Stomach smooth muscle (tissue), 2 donors: ENCODE data around the gene DHDDS.

ENCODE experiments used
- H3K27ac ChIP-seq: one replicate; pipeline ENCODE4 v1.7.0; 2013; ENCODE audit warnings: mild to moderate bottlenecking, low read length, inconsistent platforms
- H3K27me3 ChIP-seq, 2 donors: one replicate each; pipeline ENCODE4 v1.7.0; 2013; ENCODE audit warnings: low read length in 2 of 2; ENCODE audit not compliant: insufficient read depth in 2 of 2, control insufficient read depth in 1 of 2
- H3K36me3 ChIP-seq, 2 donors: one replicate each; pipeline ENCODE4 v1.7.0; 2013; ENCODE audit warnings: low read length in 2 of 2; ENCODE audit not compliant: control insufficient read depth in 2 of 2, insufficient read depth in 2 of 2
- H3K4me1 ChIP-seq: one replicate; pipeline ENCODE4 v1.7.0; 2013; ENCODE audit warnings: low read length; ENCODE audit not compliant: control insufficient read depth, insufficient read depth
- H3K4me3 ChIP-seq, 2 donors: one replicate each; pipeline ENCODE4 v1.7.0; 2013; ENCODE audit warnings: low read length in 2 of 2
- H3K9ac ChIP-seq, 2 donors: one replicate each; pipeline ENCODE4 v1.7.0; 2013; ENCODE audit warnings: low read length in 2 of 2, mild to moderate bottlenecking in 1 of 2
- H3K9me3 ChIP-seq, 2 donors: one replicate each; pipeline ENCODE4 v1.7.0; 2013; ENCODE audit warnings: low read length in 2 of 2; ENCODE audit not compliant: control insufficient read depth in 2 of 2
- donor health status: healthy.
- donor health status: Pancreatic carcinoma.

DHDDS gene

DNA sequence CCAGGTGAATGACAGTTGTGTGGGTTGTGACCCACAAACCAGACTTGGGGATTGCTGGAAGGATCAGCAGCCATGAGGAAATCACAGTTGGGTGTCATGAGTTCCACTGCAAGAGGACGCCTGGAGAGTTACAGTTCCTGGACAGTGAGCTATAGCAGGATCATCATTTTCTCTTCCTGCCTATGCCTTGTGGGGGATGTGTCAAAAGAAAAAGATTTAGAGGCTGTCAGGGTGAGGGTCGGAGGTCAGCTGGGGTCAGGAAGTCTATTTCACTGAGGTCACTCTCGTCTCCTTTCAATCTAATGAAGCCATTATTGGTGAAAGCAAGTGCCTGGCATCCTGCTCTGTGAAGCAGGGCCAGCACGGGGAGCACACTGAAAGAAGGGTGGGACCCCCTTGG is 28.5 kb upstream of the DHDDS start:
- H3K27ac ChIP-seq = no peak overlapping the region
- no peak overlapping the region for H3K9ac ChIP-seq
- peaks cover 2 to 10% of the 10 kb centered on the region in 2 donors for H3K27me3 ChIP-seq

DNA sequence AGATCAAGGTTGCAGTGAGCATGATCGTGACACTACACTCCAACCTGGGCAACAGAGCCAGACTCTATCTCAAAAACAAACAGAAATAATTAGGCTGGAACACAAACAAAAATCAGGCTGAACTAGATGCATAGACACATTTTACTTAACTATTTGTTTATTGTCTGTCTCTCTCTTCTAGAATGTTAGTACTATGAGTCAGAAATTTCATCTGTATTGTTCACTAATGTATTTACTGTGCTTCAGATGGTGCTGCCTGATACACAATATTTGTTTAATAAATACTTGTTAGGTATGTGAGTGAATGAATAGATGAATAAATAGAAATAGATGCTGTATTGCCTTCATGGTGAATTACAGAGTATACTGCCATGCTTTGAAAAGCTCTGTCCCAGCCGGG is 27.5 kb upstream of the DHDDS start:
- Histone ChIP-seq H3K36me3 (no peaks in the 10 kb centered on the region), H3K27me3 (peaks cover 7 to 16% of the 10 kb centered on the region in 2 donors), H3K9me3 (no peaks in the 10 kb centered on the region), H3K4me1 (no peaks in the 10 kb centered on the region), H3K27ac (no peak overlapping the region), H3K9ac (no peak overlapping the region), H3K4me3 (no peak overlapping the region)

More for the DNA sequence above, 28.5 kb upstream of the DHDDS start:
- no peaks in the 10 kb centered on the region for H3K36me3 ChIP-seq
- no peaks in the 10 kb centered on the region for H3K9me3 ChIP-seq
- no peak overlapping the region for H3K4me3 ChIP-seq
- H3K4me1 ChIP-seq = no peaks in the 10 kb centered on the region

DNA sequence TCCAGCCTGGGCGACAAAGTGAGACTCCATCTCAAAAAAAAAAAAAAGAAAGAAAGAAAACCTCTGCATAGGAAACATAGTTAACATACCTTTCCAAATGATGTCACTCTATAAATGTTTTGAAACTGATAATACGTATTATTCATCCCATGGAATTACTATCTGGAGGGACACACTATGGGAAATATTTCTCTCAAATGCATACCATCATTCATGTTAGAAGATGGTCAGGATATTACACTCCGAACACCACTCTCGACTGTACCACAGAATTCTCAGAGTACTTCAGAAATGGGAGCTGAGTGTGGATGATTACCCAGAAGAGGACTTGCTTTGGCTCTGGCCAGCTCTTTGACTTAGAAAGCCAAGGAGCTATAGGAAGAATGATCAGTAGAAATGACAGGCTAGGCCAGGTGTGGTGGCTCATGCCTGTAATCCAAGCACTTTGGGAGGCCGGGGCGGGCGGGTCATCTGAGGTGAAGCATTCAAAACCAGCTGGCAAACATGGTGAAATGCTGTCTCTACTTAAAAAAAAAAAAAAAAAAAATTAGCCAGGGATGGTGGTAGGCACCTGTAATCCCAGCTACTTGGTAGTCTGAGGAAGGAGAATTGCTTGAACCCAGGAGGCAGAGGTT is 26.7 kb upstream of the DHDDS start:
- H3K9ac ChIP-seq = no peak overlapping the region
- no peaks in the 10 kb centered on the region for H3K9me3 ChIP-seq
- no peaks in the 10 kb centered on the region for H3K4me1 ChIP-seq
- no peak overlapping the region for H3K27ac ChIP-seq
- H3K36me3 ChIP-seq = no peaks in the 10 kb centered on the region
- H3K27me3 ChIP-seq = peaks cover 14 to 18% of the 10 kb centered on the region in 2 donors
- H3K4me3 ChIP-seq = no peak overlapping the region

DNA sequence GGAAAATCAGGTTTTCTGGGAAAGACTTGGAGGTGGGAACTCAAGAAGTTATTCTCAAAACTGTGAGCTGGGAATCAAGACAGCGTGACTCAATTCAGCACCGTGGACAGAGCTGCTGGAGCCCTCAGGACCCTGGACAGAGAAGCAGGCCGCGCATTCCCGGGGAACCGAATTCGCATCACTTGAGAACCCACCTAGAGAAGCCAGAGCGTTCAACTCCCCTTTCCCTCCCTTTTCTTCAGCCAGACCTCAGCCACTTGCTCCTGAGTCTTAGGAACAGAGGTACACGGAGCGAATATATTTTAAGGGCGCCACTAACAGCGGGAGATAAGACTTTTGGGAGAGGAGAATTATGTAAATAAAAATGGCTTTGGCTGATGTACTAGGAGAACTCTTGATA is 23.5 kb upstream of the DHDDS start:
- H3K27ac ChIP-seq = no peak overlapping the region
- no peaks in the 10 kb centered on the region for H3K36me3 ChIP-seq
- no peaks in the 10 kb centered on the region for H3K4me1 ChIP-seq
- peaks cover 39 to 41% of the 10 kb centered on the region in 2 donors for H3K27me3 ChIP-seq
- no peak overlapping the region for H3K9ac ChIP-seq
- no peak overlapping the region for H3K4me3 ChIP-seq
- no peaks in the 10 kb centered on the region for H3K9me3 ChIP-seq

DNA sequence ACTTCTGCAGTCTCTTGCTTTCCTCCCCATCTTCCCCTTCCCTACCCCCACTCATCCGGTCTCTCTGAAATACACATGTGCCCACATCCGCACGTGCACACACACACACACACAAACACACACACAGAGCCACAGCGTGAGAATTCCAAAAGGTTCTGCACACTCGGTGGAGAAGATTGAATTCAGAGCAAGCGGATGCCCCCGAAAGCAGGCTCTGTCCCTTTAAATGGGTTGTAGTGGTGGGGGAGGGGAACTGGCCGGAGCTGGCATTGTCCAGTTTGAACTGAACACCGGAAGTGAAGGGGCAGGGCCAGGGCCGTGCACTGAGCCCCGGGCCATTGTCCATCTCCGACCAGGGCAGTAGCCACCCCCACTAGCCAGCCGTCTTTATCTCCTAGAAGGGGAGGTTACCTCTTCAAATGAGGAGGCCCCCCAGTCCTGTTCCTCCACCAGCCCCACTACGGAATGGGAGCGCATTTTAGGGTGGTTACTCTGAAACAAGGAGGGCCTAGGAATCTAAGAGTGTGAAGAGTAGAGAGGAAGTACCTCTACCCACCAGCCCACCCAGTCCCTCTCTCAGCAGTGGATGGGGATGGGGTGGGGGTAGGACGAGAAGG is 22.8 kb upstream of the DHDDS start:
- Histone ChIP-seq H3K4me3 (no peak overlapping the region), H3K4me1 (no peaks in the 10 kb centered on the region), H3K27me3 (peaks cover 39 to 42% of the 10 kb centered on the region in 2 donors), H3K9me3 (no peaks in the 10 kb centered on the region), H3K9ac (no peak overlapping the region), H3K36me3 (no peaks in the 10 kb centered on the region), H3K27ac (no peak overlapping the region)

DNA sequence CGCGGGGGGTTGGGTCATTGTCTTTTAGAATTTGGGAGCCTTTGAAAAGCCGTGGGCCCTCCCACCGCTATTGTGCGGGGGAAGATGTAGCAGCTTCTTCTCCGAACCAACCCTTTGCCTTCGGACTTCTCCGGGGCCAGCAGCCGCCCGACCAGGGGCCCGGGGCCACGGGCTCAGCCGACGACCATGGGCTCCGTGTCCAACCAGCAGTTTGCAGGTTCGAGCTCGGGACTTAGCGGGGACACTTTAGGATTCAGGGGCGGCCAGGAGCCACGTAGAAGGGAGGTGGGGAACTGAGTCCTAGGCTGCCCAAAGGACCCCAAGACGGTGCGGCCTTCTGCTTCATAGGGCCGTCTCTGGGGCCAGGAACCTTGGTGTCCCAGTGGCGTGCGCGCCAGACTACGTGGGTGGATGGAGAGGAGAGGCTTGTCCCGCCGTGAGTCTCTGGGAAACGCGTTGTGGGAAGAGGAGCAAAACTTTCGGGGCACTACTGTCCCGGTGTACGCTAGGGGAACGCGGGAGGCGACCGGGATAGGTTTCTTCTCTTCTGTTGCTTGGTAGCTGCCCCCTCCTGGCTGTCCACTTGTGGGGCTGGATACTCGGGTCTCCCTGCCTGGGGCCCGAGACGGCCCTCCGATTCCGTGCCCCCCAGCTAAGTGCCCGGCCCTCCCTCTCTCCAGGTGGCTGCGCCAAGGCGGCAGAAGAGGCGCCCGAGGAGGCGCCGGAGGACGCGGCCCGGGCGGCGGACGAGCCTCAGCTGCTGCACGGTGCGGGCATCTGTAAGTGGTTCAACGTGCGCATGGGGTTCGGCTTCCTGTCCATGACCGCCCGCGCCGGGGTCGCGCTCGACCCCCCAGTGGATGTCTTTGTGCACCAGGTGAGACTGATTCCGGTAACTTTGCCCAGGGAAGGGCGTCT is 21.2 kb upstream of the DHDDS start, which contains the start of gene LIN28A:
TSS of gene LIN28A (plus strand) at position 112 of the 918 bp plus-strand sequence. CDS start at position 187, 75 bp downstream.
- no peaks in the 10 kb centered on the region for H3K4me1 ChIP-seq
- no peaks in the 10 kb centered on the region for H3K36me3 ChIP-seq
- H3K27me3 ChIP-seq = peaks cover 47 to 51% of the 10 kb centered on the region in 2 donors
- no peak within 1 kb of the TSS for H3K9ac ChIP-seq
- no peak within 1 kb of the TSS for H3K27ac ChIP-seq
- no peak within 1 kb of the TSS for H3K4me3 ChIP-seq
- H3K9me3 ChIP-seq = no peaks in the 10 kb centered on the region

DNA sequence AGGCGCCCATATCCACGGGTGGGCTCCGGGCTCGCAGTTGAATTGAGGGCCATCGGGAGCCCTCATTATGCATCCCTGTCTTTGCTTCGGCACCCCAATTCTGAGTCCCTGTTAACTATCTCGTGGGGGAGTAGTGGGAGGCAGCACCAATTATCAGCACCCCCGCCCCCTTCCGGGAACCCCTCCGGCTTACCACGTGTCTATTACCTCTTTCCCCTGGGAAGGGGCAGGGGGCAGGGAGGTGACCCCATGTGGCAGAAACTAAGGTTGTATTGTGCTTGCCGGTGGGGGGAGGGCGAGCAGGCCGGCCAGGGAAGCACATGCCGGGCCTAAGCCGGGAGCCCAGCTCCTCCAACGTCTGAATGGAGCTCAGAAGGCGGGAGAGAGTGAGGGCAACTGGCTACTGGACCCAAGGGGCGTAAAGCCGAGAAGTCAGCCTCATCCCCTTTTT is 20.5 kb upstream of the DHDDS start:
- H3K4me1 ChIP-seq = no peaks in the 10 kb centered on the region
- no peaks in the 10 kb centered on the region for H3K9me3 ChIP-seq
- no peak overlapping the region for H3K27ac ChIP-seq
- H3K9ac ChIP-seq = no peak overlapping the region
- H3K4me3 ChIP-seq = no peak overlapping the region
- H3K27me3 ChIP-seq = peaks cover 47 to 51% of the 10 kb centered on the region in 2 donors
- H3K36me3 ChIP-seq = no peaks in the 10 kb centered on the region

DNA sequence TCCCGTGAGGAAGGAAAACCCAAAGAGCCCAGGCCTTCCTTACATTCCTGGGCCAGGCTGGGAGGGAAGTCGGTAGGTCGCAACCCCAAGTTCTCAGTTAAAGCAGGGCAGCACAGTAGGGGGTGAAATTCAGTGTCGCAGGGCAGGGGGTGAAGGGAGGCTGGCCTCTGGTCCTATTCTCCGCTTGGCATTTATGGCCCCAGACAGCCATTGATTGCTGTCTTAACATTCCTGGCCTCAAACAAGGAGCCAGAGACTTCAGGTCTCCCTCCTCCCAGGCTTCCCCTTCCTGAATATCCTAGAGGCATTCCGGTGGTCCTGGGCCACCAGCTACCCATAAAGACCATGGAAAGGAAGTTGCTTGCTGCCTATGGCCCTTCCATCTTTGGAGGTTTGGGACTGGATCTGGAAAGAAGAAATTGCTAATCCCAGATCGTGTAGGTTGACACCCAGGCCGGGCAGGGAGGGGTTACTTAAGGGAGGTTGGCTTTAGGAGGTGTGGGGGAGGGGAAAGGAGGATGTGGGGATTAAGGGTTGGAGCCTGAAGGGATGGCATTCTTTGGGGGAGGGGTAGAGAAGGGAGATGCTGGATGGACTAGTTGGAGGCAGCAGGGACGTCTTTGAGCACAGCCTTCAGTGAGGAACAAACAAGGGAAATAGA is 19.8 kb upstream of the DHDDS start:
- H3K9me3 ChIP-seq = no peaks in the 10 kb centered on the region

DNA sequence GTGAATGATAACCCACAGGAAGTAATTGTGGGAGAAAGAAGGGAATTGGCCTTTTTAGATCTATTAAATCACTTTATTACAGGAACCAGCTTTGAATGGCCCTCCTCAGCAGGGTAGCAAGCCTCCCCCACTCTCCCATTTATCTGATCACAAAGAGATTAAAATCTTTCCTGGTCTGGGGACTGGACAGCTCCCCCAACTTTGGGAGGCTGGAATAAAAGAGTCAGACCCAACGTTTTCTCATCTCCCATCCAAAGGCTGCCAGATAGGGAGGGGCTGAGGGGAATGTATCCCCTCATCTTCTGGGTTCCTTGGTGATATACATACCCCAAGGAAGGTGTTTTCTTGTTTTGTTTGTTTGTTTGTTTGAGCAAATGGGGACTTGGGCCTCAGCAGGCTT is 19.1 kb upstream of the DHDDS start:
- H3K4me3 ChIP-seq = no peak overlapping the region
- no peaks in the 10 kb centered on the region for H3K4me1 ChIP-seq
- H3K27ac ChIP-seq = no peak overlapping the region
- H3K27me3 ChIP-seq = peaks cover 49 to 51% of the 10 kb centered on the region in 2 donors
- H3K9ac ChIP-seq = no peak overlapping the region
- no peaks in the 10 kb centered on the region for H3K36me3 ChIP-seq
- H3K9me3 ChIP-seq = no peaks in the 10 kb centered on the region

More for the DNA sequence above, 19.8 kb upstream of the DHDDS start:
- H3K27ac ChIP-seq = no peak overlapping the region
- H3K9ac ChIP-seq = no peak overlapping the region
- H3K4me3 ChIP-seq = no peak overlapping the region
- no peaks in the 10 kb centered on the region for H3K4me1 ChIP-seq
- H3K36me3 ChIP-seq = no peaks in the 10 kb centered on the region
- peaks cover 49 to 51% of the 10 kb centered on the region in 2 donors for H3K27me3 ChIP-seq

DNA sequence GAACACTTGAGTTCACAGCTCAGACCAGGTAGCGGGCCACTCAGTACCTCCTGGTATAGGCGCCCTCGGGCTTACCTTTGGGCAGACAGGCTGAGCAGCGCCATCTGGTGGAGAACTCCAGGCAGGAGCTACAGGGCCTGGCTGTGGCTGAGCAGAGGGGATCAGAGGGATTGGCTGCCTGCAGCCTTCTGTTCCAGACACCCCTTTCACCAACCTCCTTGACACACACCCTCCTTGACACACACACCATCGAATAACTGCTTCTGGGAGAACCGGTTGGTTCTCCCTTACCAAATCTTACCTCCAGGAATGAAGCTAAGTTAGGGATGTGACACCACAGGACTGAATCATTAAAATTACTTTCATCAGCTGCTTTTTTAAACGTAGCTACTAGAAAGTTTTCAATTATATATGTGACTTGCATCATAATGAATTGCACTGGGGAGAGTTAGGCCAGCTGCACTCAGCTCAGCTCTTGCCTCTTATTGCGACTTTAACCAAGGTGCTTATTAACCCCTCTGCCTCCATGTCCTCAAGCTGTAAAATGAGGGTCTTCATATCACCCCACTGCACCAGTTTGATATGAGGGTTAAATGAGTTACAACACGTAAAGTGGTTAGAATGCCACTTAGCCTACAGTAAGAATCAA is 14.9 kb upstream of the DHDDS start:
- Histone ChIP-seq H3K9me3 (no peaks in the 10 kb centered on the region), H3K4me3 (no peak overlapping the region), H3K9ac (no peak overlapping the region), H3K4me1 (no peaks in the 10 kb centered on the region), H3K27ac (no peak overlapping the region), H3K36me3 (no peaks in the 10 kb centered on the region), H3K27me3 (peaks cover 28 to 33% of the 10 kb centered on the region in 2 donors)
